Right atrium auricular region (tissue), 2 donors: ENCODE measurements around the gene SEPTIN8. TPM values are rescaled to one million over a fixed set of nuclear protein-coding genes. Genes with fewer than 3 reads are reported as not detected.

Experiments
- DNase-seq: peaks from one replicate; pipeline ENCODE4 v3.0.0-alpha.2; 2019; ENCODE audit warnings: low spot score
- H3K27ac ChIP-seq, 2 donors: fragments of 200-600 bp; sonication (generic); 1 replicate in 1 of 2; 2 replicates in 1 of 2; pipeline ENCODE4 v1.5.1; 2016 to 2019
- H3K27me3 ChIP-seq, 2 donors: fragments of 200-600 bp; sonication (generic); one replicate each; pipeline versions ENCODE4 v1.5.1 to v1.6.0; 2017 to 2019
- H3K36me3 ChIP-seq: fragments of 200-600 bp; sonication (generic); one replicate; pipeline ENCODE4 v1.5.1; 2016
- H3K4me1 ChIP-seq, 2 donors: fragments of 200-600 bp; sonication (generic); one replicate each; pipeline versions ENCODE4 v1.5.1 to v1.6.0; 2017 to 2019
- H3K4me3 ChIP-seq, 2 donors: fragments of 200-600 bp; sonication (generic); 1 replicate in 1 of 2; 2 replicates in 1 of 2; pipeline ENCODE4 v1.5.1; 2017 to 2019; ENCODE audit warnings: mild to moderate bottlenecking in 1 of 2, moderate library complexity in 1 of 2
- H3K9me3 ChIP-seq, 2 donors: fragments of 200-600 bp; sonication (generic); one replicate each; pipeline ENCODE4 v1.5.1; 2019
- CTCF ChIP-seq, 2 donors: fragments of 200-600 bp; sonication (generic); IDR thresholded peaks; one replicate each; pipeline ENCODE4 v1.5.1; 2019; ENCODE audit warnings: antibody characterized with exemption in 2 of 2
- total RNA-seq, 2 donors: library from RNA; depleted of rRNA; stranded (reverse); fragments of >200 nt; gene quantifications; one replicate each; pipeline ENCODE4 v1.1.0, GENCODE V29; 2016

The SEPTIN8 gene
- total RNA-seq, 2 donors from 2014 or later = 21.1 to 24.8 TPM

- H3K27me3 ChIP-seq = no peaks in the 10 kb centered on the region
- peaks cover 55% of the 10 kb centered on the region for H3K36me3 ChIP-seq
- H3K9me3 ChIP-seq = no peaks in the 10 kb centered on the region
- DNase-seq = no peak
- peaks cover 0 to 22% of the 10 kb centered on the region in 2 donors for H3K4me1 ChIP-seq
- no peak overlapping the region for H3K4me3 ChIP-seq
- no peak for TF ChIP-seq CTCF (IDR thresholded peaks at IDR 0.05)
- no peak overlapping the region for H3K27ac ChIP-seq
These were observed 12.3 kb downstream of the SEPTIN8 start for GRCh38 chr5:132764671-132765238.

DNA sequence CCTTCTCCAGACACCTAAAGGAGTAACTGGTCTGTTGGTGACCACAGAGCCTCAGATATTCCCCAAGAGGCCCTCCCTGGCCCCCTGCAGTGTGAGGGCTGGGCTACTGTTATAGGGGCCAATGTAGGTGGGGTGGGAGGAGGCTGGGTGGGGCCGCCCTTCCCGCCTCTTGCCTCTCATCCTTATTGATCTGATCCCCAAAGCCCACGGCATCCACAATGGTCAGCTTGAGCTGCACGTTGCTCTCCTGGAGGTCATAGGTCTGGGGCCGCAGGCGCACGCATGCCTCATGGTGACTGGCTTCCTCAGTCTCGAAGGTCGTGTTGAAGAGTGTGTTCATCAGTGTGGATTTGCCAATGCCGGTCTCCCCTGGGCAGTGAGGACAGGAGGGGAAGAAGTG, 13.0 kb downstream of the SEPTIN8 start:
- H3K27ac ChIP-seq = no peak overlapping the region
- H3K4me3 ChIP-seq = no peak overlapping the region
- H3K4me1 ChIP-seq = peaks cover 0 to 22% of the 10 kb centered on the region in 2 donors
- no peaks in the 10 kb centered on the region for H3K27me3 ChIP-seq
- TF ChIP-seq CTCF (IDR thresholded peaks at IDR 0.05) = no peak
- H3K9me3 ChIP-seq = no peaks in the 10 kb centered on the region
- peak; percentile 51 for DNase-seq
- peaks cover 62% of the 10 kb centered on the region for H3K36me3 ChIP-seq

DNA sequence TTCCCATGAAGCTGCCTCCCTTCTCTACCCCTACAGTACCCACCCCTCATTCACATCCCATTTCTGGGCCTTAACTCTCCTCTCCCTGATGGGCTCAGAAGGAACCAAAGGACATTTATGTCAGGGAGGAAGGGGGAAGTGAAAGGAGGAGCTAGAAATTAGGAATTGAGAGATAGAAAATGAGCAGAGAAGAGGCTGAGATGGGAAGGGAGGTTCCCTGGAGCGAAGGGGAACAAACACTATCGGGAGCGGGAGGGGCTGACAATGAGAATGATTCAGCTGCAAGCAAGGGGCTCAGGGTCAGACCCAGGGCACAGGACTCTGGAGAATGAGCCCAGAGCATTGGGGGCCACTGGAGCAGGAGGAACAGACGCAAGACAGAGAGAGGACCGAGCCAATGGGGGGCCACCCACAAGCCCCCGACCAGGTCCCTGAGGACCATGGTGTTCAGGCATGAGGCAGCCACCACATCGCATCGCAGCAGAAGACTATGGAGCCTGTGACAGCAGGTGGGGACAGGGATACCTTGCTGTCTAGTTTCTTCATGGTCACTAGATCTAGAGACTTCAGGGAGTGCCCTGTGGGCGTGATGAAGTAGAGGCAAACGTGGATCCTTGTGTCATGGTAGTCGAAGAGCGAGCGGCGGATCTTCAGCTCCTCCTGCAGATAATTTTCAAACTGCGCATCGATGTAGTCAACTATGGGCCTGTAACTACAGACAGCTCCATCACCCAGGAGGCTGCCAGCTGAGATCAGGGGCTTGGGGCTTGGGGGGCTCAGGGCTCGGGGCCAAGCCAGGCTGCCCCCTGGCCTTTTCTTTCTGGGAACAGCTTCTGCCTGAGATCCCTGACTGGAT, 13.6 kb downstream of the SEPTIN8 start:
- no peak for TF ChIP-seq CTCF (IDR thresholded peaks at IDR 0.05)
- Histone ChIP-seq H3K4me1 (peaks cover 0 to 21% of the 10 kb centered on the region in 2 donors), H3K27ac (no peak overlapping the region), H3K36me3 (peaks cover 68% of the 10 kb centered on the region), H3K9me3 (no peaks in the 10 kb centered on the region), H3K27me3 (no peaks in the 10 kb centered on the region), H3K4me3 (no peak overlapping the region)
- DNase-seq = peak; percentile 42

DNA sequence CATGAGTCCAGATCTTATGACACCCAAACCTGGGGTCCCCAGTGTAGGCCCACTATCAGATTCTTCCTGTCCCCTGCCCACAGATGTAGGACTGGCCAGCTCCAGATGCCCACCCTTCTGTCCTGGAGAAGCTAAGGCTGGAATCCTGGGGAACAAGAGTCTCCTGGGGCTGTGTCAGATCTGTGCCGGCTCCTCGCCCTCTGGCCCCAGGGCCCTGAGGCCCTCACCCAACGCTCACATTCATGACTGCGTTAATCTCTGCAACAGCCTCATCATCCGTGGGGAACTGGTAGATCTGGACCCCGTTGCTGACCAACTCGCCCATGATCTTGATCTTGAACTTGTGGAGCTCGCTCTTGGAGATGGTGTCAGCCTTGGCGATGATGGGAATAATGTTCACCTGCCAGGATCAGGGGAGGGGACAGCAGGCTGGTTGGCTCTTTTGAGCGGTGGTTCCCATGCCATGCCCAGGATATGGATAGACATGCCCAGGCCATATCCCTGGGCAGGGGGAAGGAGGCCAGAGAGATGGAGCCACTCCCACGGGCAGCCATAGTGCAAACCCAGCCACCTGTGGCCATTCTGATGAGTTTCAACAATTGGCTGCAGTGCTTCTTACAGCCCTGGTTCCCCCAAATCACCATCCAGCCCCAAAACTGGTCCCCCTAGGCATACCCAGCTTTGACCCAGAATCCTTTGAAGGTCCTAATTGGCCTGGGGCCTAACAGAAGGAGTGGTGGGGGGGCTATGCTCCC, 14.6 kb downstream of the SEPTIN8 start:
- Histone ChIP-seq H3K36me3 (peaks cover 77% of the 10 kb centered on the region), H3K27ac (no peak overlapping the region)
- DNase-seq = peak; percentile 46

More for the DNA sequence above, 14.6 kb downstream of the SEPTIN8 start:
- Histone ChIP-seq H3K27me3 (no peaks in the 10 kb centered on the region), H3K4me1 (peaks cover 0 to 11% of the 10 kb centered on the region in 2 donors), H3K4me3 (no peak overlapping the region), H3K9me3 (no peaks in the 10 kb centered on the region)
- TF ChIP-seq CTCF (IDR thresholded peaks at IDR 0.05) = no peak
